Neuronal stem cell (in vitro differentiated cells): ENCODE data around the gene CHST11.

Experiments
- DNase-seq: peaks from one replicate; pipeline ENCODE4 v3.0.0-alpha.2; 2013; ENCODE audit warnings: low spot score
- H2AFZ ChIP-seq: one replicate; pipeline ENCODE4 v1.6.1; 2013; ENCODE audit warnings: mild to moderate bottlenecking, low read length, inconsistent platforms
- H2AK5ac ChIP-seq: 2 replicates; pipeline ENCODE4 v1.6.1; 2013; ENCODE audit warnings: low read depth, mild to moderate bottlenecking, inconsistent platforms, low read length, moderate library complexity, mixed read lengths
- H2BK120ac ChIP-seq: 2 replicates; pipeline ENCODE4 v1.6.1; 2013; ENCODE audit warnings: low read depth, mild to moderate bottlenecking, inconsistent platforms, low read length, moderate library complexity, mixed read lengths
- H2BK12ac ChIP-seq: one replicate; pipeline ENCODE4 v1.6.1; 2013; ENCODE audit warnings: low read length, inconsistent platforms
- H2BK15ac ChIP-seq: 2 replicates; pipeline ENCODE4 v1.6.1; 2013; ENCODE audit warnings: mild to moderate bottlenecking, low read length, inconsistent platforms, mixed read lengths
- H2BK5ac ChIP-seq: one replicate; pipeline ENCODE4 v1.6.1; 2013; ENCODE audit warnings: inconsistent platforms, mild to moderate bottlenecking, low read length, moderate library complexity
- H3K14ac ChIP-seq: one replicate; pipeline ENCODE4 v1.6.1; 2013; ENCODE audit warnings: low read length, inconsistent platforms
- H3K18ac ChIP-seq: 2 replicates; pipeline ENCODE4 v1.6.1; 2013; ENCODE audit warnings: low read length, inconsistent platforms
- H3K23ac ChIP-seq: 2 replicates; pipeline ENCODE4 v1.6.1; 2013; ENCODE audit warnings: low read depth, mild to moderate bottlenecking, mixed read lengths, low read length, inconsistent platforms; ENCODE audit not compliant: poor library complexity
- H3K27ac ChIP-seq: replicated peaks from 3 replicates; pipeline ENCODE4 v1.5.1; 2013; ENCODE audit warnings: low read length, inconsistent platforms
- H3K27me3 ChIP-seq, 3 experiments: 2 replicates each; pipeline ENCODE4 v1.6.1; 2013; ENCODE audit warnings: low read length in 3 of 3, mild to moderate bottlenecking in 2 of 3, inconsistent platforms in 1 of 3, low read depth in 1 of 3, mixed read lengths in 1 of 3, moderate library complexity in 1 of 3; ENCODE audit not compliant: control insufficient read depth in 3 of 3, insufficient read depth in 3 of 3
- H3K36me3 ChIP-seq, 2 donors: replicated peaks in 1 of 2; 2 replicates each; pipeline ENCODE4 v1.6.1; 2013; ENCODE audit warnings: low read length in 2 of 2; ENCODE audit not compliant: control insufficient read depth in 2 of 2, insufficient read depth in 2 of 2
- H3K4ac ChIP-seq: 2 replicates; pipeline ENCODE4 v1.6.1; 2013; ENCODE audit warnings: inconsistent platforms, mild to moderate bottlenecking, low read length, moderate library complexity
- H3K4me1 ChIP-seq, 2 donors: 1 replicate in 1 of 2; 2 replicates in 1 of 2; pipeline ENCODE4 v1.6.1; 2013; ENCODE audit warnings: low read length in 2 of 2, low read depth in 1 of 2; ENCODE audit not compliant: control insufficient read depth in 2 of 2, insufficient read depth in 1 of 2
- H3K4me2 ChIP-seq: one replicate; pipeline ENCODE4 v1.6.1; 2013; ENCODE audit warnings: mild to moderate bottlenecking, low read length, inconsistent platforms; ENCODE audit not compliant: insufficient read depth, poor library complexity, severe bottlenecking
- H3K4me3 ChIP-seq, 2 donors: 2 replicates each; pipeline ENCODE4 v1.5.1; 2013; ENCODE audit warnings: low read length in 2 of 2, mild to moderate bottlenecking in 2 of 2, inconsistent platforms in 1 of 2, moderate library complexity in 1 of 2
- H3K79me1 ChIP-seq: one replicate; pipeline ENCODE4 v1.6.1; 2013; ENCODE audit warnings: low read depth, mild to moderate bottlenecking, inconsistent platforms, low read length, moderate library complexity
- H3K9ac ChIP-seq: one replicate; pipeline ENCODE4 v1.6.1; 2013; ENCODE audit warnings: mild to moderate bottlenecking, low read depth, low read length, inconsistent platforms; ENCODE audit not compliant: poor library complexity
- H3K9me3 ChIP-seq, 2 donors: replicated peaks in 1 of 2; 2 replicates each; pipeline versions ENCODE3 to v1.6.1; 2013; ENCODE audit warnings: low read length in 2 of 2, mild to moderate bottlenecking in 2 of 2, inconsistent platforms in 1 of 2, low read depth in 1 of 2, mixed read lengths in 1 of 2, moderate library complexity in 1 of 2; ENCODE audit not compliant: control insufficient read depth in 2 of 2, insufficient read depth in 1 of 2
- H4K8ac ChIP-seq: one replicate; pipeline ENCODE4 v1.6.1; 2013; ENCODE audit warnings: low read depth, mild to moderate bottlenecking, inconsistent platforms, low read length, moderate library complexity
- H4K91ac ChIP-seq: one replicate; pipeline ENCODE4 v1.6.1; 2013; ENCODE audit warnings: low read length, low read depth, mild to moderate bottlenecking, inconsistent platforms; ENCODE audit not compliant: poor library complexity
- WGBS, 2 donors: extraction: QIAGEN DNeasy Blood & Tissue Kit; methylation state at CpG; one replicate each; pipeline ENCODE4 v1.1.7; 2013; ENCODE audit warnings: missing lambda C conversion rate in 2 of 2, mixed read lengths in 1 of 2; ENCODE audit not compliant: insufficient read length in 2 of 2, insufficient replicate concordance in 1 of 2; ENCODE audit errors: extremely low coverage in 2 of 2; 5-methylcytosine and 5-hydroxymethylcytosine counted together

CHST11 gene

DNA sequence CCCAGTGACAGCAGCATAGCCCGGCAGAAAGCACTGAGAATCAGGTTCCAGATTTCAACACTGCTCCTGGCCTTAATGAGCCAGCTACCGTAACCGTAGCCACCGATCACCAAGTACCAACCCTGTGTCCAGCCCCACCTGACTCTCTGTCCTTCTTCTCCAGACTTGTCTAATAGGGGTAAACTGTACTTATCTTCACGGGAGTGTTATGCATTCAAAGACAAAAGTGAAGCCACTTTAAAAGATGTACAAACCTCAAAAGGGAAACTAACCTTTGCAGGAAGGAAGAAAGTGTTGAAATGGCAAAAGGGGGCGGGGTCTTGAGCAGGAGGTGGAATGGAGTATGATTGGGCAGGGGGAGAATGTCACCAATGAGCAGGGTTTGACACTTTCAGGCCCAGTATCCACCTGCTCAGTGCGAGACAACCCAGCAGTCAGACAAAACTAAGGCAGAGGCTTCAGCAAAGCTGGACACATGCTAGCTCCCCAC, 226.1 kb downstream of the CHST11 start:
- Histone ChIP-seq H3K4me2 (no peak overlapping the region), H3K4me3 (no peak overlapping the region), H3K18ac (no peak overlapping the region), H3K9ac (no peak overlapping the region), H4K8ac (no peak overlapping the region), H2AFZ (no peak overlapping the region), H3K14ac (no peak overlapping the region), H2AK5ac (no peak overlapping the region), H2BK5ac (no peak overlapping the region), H2BK120ac (no peak overlapping the region), H2BK12ac (no peak overlapping the region), H3K36me3 (no peaks in the 10 kb centered on the region), H3K4ac (no peak overlapping the region), H4K91ac (no peak overlapping the region), H3K9me3 (no peaks in the 10 kb centered on the region), H3K79me1 (no peaks in the 10 kb centered on the region), H3K27ac (no peak overlapping the region), H3K4me1 (peaks cover 0 to 2% of the 10 kb centered on the region in 2 donors), H3K27me3 (no peaks in the 10 kb centered on the region), H2BK15ac (no peak overlapping the region), H3K23ac (no peak overlapping the region)
- WGBS, 2 donors = no CpG with 5 or more reads among the region's 7 CpGs
- no peak for DNase-seq

DNA sequence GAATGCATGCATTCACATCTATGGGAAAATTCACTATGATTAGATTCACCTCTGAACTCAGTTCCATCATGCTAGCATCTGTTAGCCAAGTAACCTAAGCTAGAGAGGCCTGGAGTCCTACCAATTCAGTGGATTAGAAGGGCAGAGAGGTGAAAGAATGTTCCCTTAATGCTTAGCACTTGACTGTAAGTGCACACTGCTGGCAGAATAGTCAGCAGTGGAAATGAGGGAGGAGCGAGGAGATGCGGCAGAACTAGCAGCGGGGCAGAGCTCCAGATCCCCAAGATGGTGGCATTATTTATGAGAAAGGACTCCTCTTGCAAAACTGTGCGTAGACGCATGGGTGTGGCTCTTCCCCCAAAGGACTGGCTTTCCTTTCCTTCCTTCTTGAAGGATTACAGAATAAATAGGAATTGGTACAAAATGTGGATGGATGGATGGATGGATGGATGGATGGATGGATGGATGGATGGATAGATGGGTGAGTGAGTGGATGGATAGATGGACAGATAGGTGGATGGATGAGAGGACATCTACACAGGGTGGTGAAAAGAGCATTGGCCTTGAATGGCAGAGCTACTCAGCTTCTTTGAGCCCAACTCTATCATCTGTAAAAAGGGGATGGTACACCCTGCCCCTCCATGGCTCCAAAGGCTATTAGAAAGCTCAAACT, 227.2 kb downstream of the CHST11 start:
- H3K27ac ChIP-seq = no peak overlapping the region
- no peak overlapping the region for H2AK5ac ChIP-seq
- H3K4me3 ChIP-seq = no peak overlapping the region
- no peaks in the 10 kb centered on the region for H3K27me3 ChIP-seq
- no peaks in the 10 kb centered on the region for H3K79me1 ChIP-seq
- no peaks in the 10 kb centered on the region for H3K9me3 ChIP-seq
- H3K4me1 ChIP-seq = peaks cover 0 to 2% of the 10 kb centered on the region in 2 donors
- no peak overlapping the region for H3K9ac ChIP-seq
- no peak overlapping the region for H3K18ac ChIP-seq
- H2BK120ac ChIP-seq = no peak overlapping the region
- WGBS, 2 donors = no CpG with 5 or more reads among the region's 5 CpGs
- H3K23ac ChIP-seq = no peak overlapping the region
- H3K4me2 ChIP-seq = no peak overlapping the region
- H3K14ac ChIP-seq = no peak overlapping the region
- H2BK12ac ChIP-seq = no peak overlapping the region
- H2BK15ac ChIP-seq = no peak overlapping the region
- H3K36me3 ChIP-seq = no peaks in the 10 kb centered on the region
- no peak overlapping the region for H2AFZ ChIP-seq
- H2BK5ac ChIP-seq = no peak overlapping the region
- H4K8ac ChIP-seq = no peak overlapping the region
- DNase-seq = no peak
- no peak overlapping the region for H4K91ac ChIP-seq
- no peak overlapping the region for H3K4ac ChIP-seq

GRCh38 chr12:104684884-104685283, 228.1 kb downstream of the CHST11 start:
- H3K4me2 ChIP-seq = no peak overlapping the region
- no peak overlapping the region for H3K14ac ChIP-seq
- H3K36me3 ChIP-seq = no peaks in the 10 kb centered on the region
- H3K4me1 ChIP-seq = peaks cover 0 to under 1% of the 10 kb centered on the region in 2 donors
- no peak overlapping the region for H3K27ac ChIP-seq
- H3K9me3 ChIP-seq = no peaks in the 10 kb centered on the region
- H2BK120ac ChIP-seq = no peak overlapping the region
- H2BK5ac ChIP-seq = no peak overlapping the region
- H3K4me3 ChIP-seq = no peak overlapping the region
- no peak overlapping the region for H2BK15ac ChIP-seq
- no peak overlapping the region for H3K4ac ChIP-seq
- no peak for DNase-seq
- WGBS, 2 donors = no CpG with 5 or more reads among the region's 1 CpG
- H3K27me3 ChIP-seq = no peaks in the 10 kb centered on the region
- no peak overlapping the region for H4K8ac ChIP-seq
- H4K91ac ChIP-seq = no peak overlapping the region
- no peak overlapping the region for H3K18ac ChIP-seq
- H3K9ac ChIP-seq = no peak overlapping the region
- H3K23ac ChIP-seq = no peak overlapping the region
- H2BK12ac ChIP-seq = no peak overlapping the region
- no peak overlapping the region for H2AK5ac ChIP-seq
- H2AFZ ChIP-seq = no peak overlapping the region
- no peaks in the 10 kb centered on the region for H3K79me1 ChIP-seq

DNA sequence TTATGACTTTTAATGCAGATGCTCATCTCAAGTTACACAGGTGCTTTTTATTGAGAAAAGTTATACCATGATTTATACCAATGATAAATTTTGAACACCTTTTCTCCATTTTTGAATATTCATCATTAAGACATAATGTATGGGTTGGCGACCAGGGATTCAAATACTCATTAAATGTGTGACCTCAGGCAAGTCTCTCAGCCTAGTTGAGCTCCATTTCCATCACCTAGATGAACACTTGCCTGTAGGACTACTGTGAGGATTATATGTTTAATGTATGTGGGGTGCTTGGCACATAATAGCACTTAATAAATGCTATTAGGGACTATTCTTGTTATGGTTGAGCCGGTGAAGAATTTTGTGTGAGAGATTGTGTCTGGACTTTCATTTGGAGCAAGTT, 228.6 kb downstream of the CHST11 start:
- no peaks in the 10 kb centered on the region for H3K27me3 ChIP-seq
- no peaks in the 10 kb centered on the region for H3K9me3 ChIP-seq
- no peak overlapping the region for H4K91ac ChIP-seq
- H3K36me3 ChIP-seq = no peaks in the 10 kb centered on the region
- no peak overlapping the region for H3K4me3 ChIP-seq
- H2AFZ ChIP-seq = no peak overlapping the region
- no peaks in the 10 kb centered on the region for H3K4me1 ChIP-seq
- H2BK5ac ChIP-seq = no peak overlapping the region
- H2BK15ac ChIP-seq = no peak overlapping the region
- no peak overlapping the region for H3K14ac ChIP-seq
- no peak overlapping the region for H4K8ac ChIP-seq
- no CpG with 5 or more reads among the region's 2 CpGs for WGBS, 2 donors
- H2BK12ac ChIP-seq = no peak overlapping the region
- H3K23ac ChIP-seq = no peak overlapping the region
- no peak overlapping the region for H3K4me2 ChIP-seq
- H3K4ac ChIP-seq = no peak overlapping the region
- no peaks in the 10 kb centered on the region for H3K79me1 ChIP-seq
- DNase-seq = no peak
- H3K27ac ChIP-seq = no peak overlapping the region
- H3K18ac ChIP-seq = no peak overlapping the region
- no peak overlapping the region for H3K9ac ChIP-seq
- no peak overlapping the region for H2BK120ac ChIP-seq
- H2AK5ac ChIP-seq = no peak overlapping the region
